ENCODE data around the gene NUP98. TPM values are rescaled to one million over a fixed set of nuclear protein-coding genes. Genes with fewer than 3 reads are reported as not detected.

NUP98 gene
- total RNA-seq, 1 donor from 2014 or later = 47.8 TPM

- Mint-ChIP-seq H3K9me3 (ENCODE audit: low read depth) (no peaks in the 10 kb centered on the region), H3K27me3 (ENCODE audit: low read depth) (no peaks in the 10 kb centered on the region), H3K4me3 (ENCODE audit: unreplicated experiment) (no peak overlapping the region), H3K36me3 (ENCODE audit: low read depth) (peaks cover 32% of the 10 kb centered on the region), H3K27ac (ENCODE audit: unreplicated experiment) (no peak overlapping the region), H3K4me1 (ENCODE audit: low read depth) (no peaks in the 10 kb centered on the region)
- DNase-seq (ENCODE audit: low spot score) = no peak
- TF ChIP-seq, protein P1, sequence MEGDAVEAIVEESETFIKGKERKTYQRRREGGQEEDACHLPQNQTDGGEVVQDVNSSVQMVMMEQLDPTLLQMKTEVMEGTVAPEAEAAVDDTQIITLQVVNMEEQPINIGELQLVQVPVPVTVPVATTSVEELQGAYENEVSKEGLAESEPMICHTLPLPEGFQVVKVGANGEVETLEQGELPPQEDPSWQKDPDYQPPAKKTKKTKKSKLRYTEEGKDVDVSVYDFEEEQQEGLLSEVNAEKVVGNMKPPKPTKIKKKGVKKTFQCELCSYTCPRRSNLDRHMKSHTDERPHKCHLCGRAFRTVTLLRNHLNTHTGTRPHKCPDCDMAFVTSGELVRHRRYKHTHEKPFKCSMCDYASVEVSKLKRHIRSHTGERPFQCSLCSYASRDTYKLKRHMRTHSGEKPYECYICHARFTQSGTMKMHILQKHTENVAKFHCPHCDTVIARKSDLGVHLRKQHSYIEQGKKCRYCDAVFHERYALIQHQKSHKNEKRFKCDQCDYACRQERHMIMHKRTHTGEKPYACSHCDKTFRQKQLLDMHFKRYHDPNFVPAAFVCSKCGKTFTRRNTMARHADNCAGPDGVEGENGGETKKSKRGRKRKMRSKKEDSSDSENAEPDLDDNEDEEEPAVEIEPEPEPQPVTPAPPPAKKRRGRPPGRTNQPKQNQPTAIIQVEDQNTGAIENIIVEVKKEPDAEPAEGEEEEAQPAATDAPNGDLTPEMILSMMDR (IDR thresholded peaks at IDR 0.05) = no peak
Observed at GRCh38 chr11:3666023-3666530, 131.3 kb downstream of the NUP98 start.

GRCh38 chr11:3665336-3666022 is 131.9 kb downstream of the NUP98 start:
- H3K27me3 Mint-ChIP-seq (ENCODE audit: low read depth) = no peaks in the 10 kb centered on the region
- peaks cover 31% of the 10 kb centered on the region for H3K36me3 Mint-ChIP-seq (ENCODE audit: low read depth)
- H3K4me1 Mint-ChIP-seq (ENCODE audit: low read depth) = no peaks in the 10 kb centered on the region
- no peak for DNase-seq (ENCODE audit: low spot score)
- no peaks in the 10 kb centered on the region for H3K9me3 Mint-ChIP-seq (ENCODE audit: low read depth)
- no peak overlapping the region for H3K27ac Mint-ChIP-seq (ENCODE audit: unreplicated experiment)
- TF ChIP-seq, protein P1 (IDR thresholded peaks at IDR 0.05) = no peak
- no peak overlapping the region for H3K4me3 Mint-ChIP-seq (ENCODE audit: unreplicated experiment)

DNA sequence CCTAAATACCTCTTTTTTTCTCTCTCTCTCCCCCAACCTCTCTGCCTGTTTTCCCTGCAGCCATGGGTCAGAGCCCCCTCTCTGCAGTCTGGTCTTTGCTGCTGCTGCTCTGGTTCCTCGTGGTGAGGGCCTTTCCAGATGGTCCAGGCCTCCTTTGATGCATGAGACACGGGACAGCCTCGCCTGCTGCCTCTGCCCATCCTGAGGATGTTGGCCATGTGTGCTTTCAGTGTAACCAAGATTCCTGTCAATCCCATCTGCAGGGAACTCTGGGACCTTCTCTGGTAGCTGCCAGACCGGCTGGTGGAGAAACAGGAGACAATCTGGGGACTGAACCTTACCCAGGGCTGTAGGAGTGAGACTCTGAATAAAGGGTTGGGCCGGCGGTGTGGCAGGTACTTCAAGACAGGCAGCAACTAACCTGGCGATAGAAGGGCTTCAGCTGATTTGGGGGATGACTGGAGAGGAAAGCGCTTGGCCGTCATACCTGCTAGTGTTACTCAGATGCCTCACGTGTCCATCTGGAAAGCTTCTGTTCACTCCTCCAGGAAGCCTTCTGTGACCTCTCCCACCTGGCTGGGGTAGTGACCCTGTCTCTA is 133.2 kb downstream of the NUP98 start:
- H3K36me3 Mint-ChIP-seq (ENCODE audit: low read depth) = peaks cover 25% of the 10 kb centered on the region
- TF ChIP-seq, protein P1 (IDR thresholded peaks at IDR 0.05) = no peak
- no peak overlapping the region for H3K4me3 Mint-ChIP-seq (ENCODE audit: unreplicated experiment)
- H3K4me1 Mint-ChIP-seq (ENCODE audit: low read depth) = no peaks in the 10 kb centered on the region
- no peak for DNase-seq (ENCODE audit: low spot score)
- no peak overlapping the region for H3K27ac Mint-ChIP-seq (ENCODE audit: unreplicated experiment)
- H3K9me3 Mint-ChIP-seq (ENCODE audit: low read depth) = no peaks in the 10 kb centered on the region
- H3K27me3 Mint-ChIP-seq (ENCODE audit: low read depth) = no peaks in the 10 kb centered on the region

DNA sequence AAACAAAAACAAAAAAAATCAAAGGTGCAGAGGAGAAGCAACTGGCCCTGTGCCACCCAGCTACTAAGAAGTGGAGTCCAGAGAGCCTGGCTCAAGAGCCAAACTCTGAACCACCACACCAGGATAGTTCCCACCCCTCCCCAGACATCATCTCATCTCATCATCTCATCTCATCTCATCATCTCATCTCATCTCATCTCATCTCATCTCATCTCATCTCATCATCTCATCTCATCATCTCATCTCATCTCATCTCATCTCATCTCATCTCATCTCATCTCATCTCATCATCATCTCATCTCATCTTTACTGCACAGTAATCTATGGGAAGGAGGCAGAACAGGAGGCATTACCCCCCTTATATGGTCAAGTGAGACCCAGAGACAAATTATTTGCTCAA is 134.5 kb downstream of the NUP98 start:
- Mint-ChIP-seq H3K9me3 (ENCODE audit: low read depth) (peaks cover 6% of the 10 kb centered on the region), H3K27me3 (ENCODE audit: low read depth) (no peaks in the 10 kb centered on the region), H3K27ac (ENCODE audit: unreplicated experiment) (no peak overlapping the region), H3K4me3 (ENCODE audit: unreplicated experiment) (no peak overlapping the region), H3K4me1 (ENCODE audit: low read depth) (no peaks in the 10 kb centered on the region), H3K36me3 (ENCODE audit: low read depth) (peaks cover 22% of the 10 kb centered on the region)
- DNase-seq (ENCODE audit: low spot score) = no peak
- TF ChIP-seq, protein P1 (IDR thresholded peaks at IDR 0.05) = no peak

DNA sequence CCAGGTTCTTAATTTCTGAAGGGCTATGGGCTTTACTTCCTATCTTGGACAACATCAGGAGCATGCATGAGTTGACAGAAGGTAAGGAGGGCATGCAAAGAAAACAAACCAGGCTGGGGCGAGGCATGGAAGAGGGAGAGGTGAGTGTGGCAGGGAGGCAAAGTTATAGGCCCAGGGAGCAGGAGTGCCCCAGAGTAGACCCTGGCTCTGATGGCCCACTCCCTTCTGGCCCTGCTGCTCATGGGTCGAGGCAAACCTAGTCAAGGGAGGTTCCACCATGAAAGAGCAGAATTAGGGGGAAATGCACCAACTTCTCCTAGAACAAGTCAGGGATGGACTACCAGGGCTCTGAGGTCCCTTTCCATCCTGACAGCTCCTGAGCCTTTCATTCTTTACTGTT is 136.4 kb downstream of the NUP98 start:
- Mint-ChIP-seq H3K36me3 (ENCODE audit: low read depth) (peaks cover 20% of the 10 kb centered on the region), H3K27me3 (ENCODE audit: low read depth) (no peaks in the 10 kb centered on the region), H3K4me1 (ENCODE audit: low read depth) (no peaks in the 10 kb centered on the region), H3K9me3 (ENCODE audit: low read depth) (peaks cover 6% of the 10 kb centered on the region), H3K27ac (ENCODE audit: unreplicated experiment) (no peak overlapping the region), H3K4me3 (ENCODE audit: unreplicated experiment) (no peak overlapping the region)
- no peak for DNase-seq (ENCODE audit: low spot score)
- TF ChIP-seq, protein P1 (IDR thresholded peaks at IDR 0.05) = no peak

All from chondrocyte (in vitro differentiated cells).